ENCODE results near the gene HELB. TPM values are rescaled to one million over a fixed set of nuclear protein-coding genes. Genes with fewer than 3 reads are reported as not detected.

Gene HELB
- total RNA-seq, 4 donors from 2014 or later, result 4.0 to 11.1 (median 6.0) TPM

- TF ChIP-seq POLR2A (IDR thresholded peaks at IDR 0.05) (no peak), EP300 (IDR thresholded peaks at IDR 0.05) (no peak), CTCF (IDR thresholded peaks at IDR 0.05) (no peak)
- no peak overlapping the region for H3K4me3 ChIP-seq
- H3K27ac ChIP-seq, result no peak overlapping the region
- 63 to 73% methylated on average over 3 of the region's 3 CpGs for WGBS, 2 donors
- no peaks in the 10 kb centered on the region for H3K9me3 ChIP-seq
- DNase-seq (ENCODE audit: low spot score in 2 of 2), result no peak
- no peaks in the 10 kb centered on the region for H3K27me3 ChIP-seq
- no peaks in the 10 kb centered on the region for H3K36me3 ChIP-seq
- no peaks in the 10 kb centered on the region for H3K4me1 ChIP-seq
Measured at GRCh38 chr12:66365718-66366490, 63.6 kb downstream of the HELB start.

GRCh38 chr12:66367015-66367667, 64.8 kb downstream of the HELB start:
- Histone ChIP-seq H3K27ac (no peak overlapping the region), H3K27me3 (no peaks in the 10 kb centered on the region), H3K4me1 (no peaks in the 10 kb centered on the region), H3K36me3 (no peaks in the 10 kb centered on the region), H3K4me3 (no peak overlapping the region), H3K9me3 (no peaks in the 10 kb centered on the region)
- TF ChIP-seq CTCF (IDR thresholded peaks at IDR 0.05) (no peak), EP300 (IDR thresholded peaks at IDR 0.05) (no peak), POLR2A (IDR thresholded peaks at IDR 0.05) (no peak)
- 50 to 58% methylated on average over 3 of the region's 3 CpGs for WGBS, 2 donors
- no peak for DNase-seq (ENCODE audit: low spot score in 2 of 2)

- H3K9me3 ChIP-seq, result no peaks in the 10 kb centered on the region
- no peaks in the 10 kb centered on the region for H3K27me3 ChIP-seq
- DNase-seq (ENCODE audit: low spot score in 2 of 2), result no peak
- no peak overlapping the region for H3K4me3 ChIP-seq
- no peaks in the 10 kb centered on the region for H3K4me1 ChIP-seq
- no peak for TF ChIP-seq EP300 (IDR thresholded peaks at IDR 0.05)
- TF ChIP-seq POLR2A (IDR thresholded peaks at IDR 0.05), result no peak
- no peak for TF ChIP-seq CTCF (IDR thresholded peaks at IDR 0.05)
- H3K36me3 ChIP-seq, result no peaks in the 10 kb centered on the region
- no peak overlapping the region for H3K27ac ChIP-seq
- 81 to 88% methylated on average over 2 of the region's 2 CpGs for WGBS, 2 donors
Measured at GRCh38 chr12:66371982-66372381, 69.7 kb downstream of the HELB start.

- no peaks in the 10 kb centered on the region for H3K27me3 ChIP-seq
- DNase-seq (ENCODE audit: low spot score in 2 of 2), result no peak
- no peak overlapping the region for H3K27ac ChIP-seq
- no peak for TF ChIP-seq POLR2A (IDR thresholded peaks at IDR 0.05)
- TF ChIP-seq EP300 (IDR thresholded peaks at IDR 0.05), result no peak
- TF ChIP-seq CTCF (IDR thresholded peaks at IDR 0.05), result no peak
- no peaks in the 10 kb centered on the region for H3K36me3 ChIP-seq
- no peak overlapping the region for H3K4me3 ChIP-seq
- H3K4me1 ChIP-seq, result no peaks in the 10 kb centered on the region
- no peaks in the 10 kb centered on the region for H3K9me3 ChIP-seq
- WGBS, 2 donors, result 54 to 68% methylated on average over 1 of the region's 1 CpG
Measured at GRCh38 chr12:66375560-66375959, 73.3 kb downstream of the HELB start.

- Histone ChIP-seq H3K36me3 (no peaks in the 10 kb centered on the region), H3K9me3 (no peaks in the 10 kb centered on the region), H3K27me3 (no peaks in the 10 kb centered on the region), H3K4me3 (no peak overlapping the region), H3K4me1 (no peaks in the 10 kb centered on the region), H3K27ac (no peak overlapping the region)
- DNase-seq (ENCODE audit: low spot score in 2 of 2), result no peak
- TF ChIP-seq CTCF (IDR thresholded peaks at IDR 0.05), result no peak
- TF ChIP-seq POLR2A (IDR thresholded peaks at IDR 0.05), result no peak
- TF ChIP-seq EP300 (IDR thresholded peaks at IDR 0.05), result no peak
- WGBS, 2 donors, result 82% methylated on average over 6 of the region's 6 CpGs
Measured at GRCh38 chr12:66379616-66380015, 77.3 kb downstream of the HELB start.
